Trophoblast cell (in vitro differentiated cells and primary cell): ENCODE measurements around the gene GBF1.
A peak's percentile ranks its signal among the peaks of the same experiment; 100 is the strongest.

ENCODE experiments used
- DNase-seq, 2 donors: peaks; one replicate each; pipeline ENCODE4 v3.0.0-alpha.2; 2016
- H2AFZ ChIP-seq: 2 replicates; pipeline ENCODE4 v1.6.1; 2013; ENCODE audit warnings: low read length, moderate library complexity, mild to moderate bottlenecking; ENCODE audit not compliant: insufficient read depth, poor library complexity
- H2AK5ac ChIP-seq: 2 replicates; pipeline ENCODE4 v1.6.1; 2013; ENCODE audit warnings: mild to moderate bottlenecking, low read length
- H2BK120ac ChIP-seq: 2 replicates; pipeline ENCODE4 v1.6.1; 2013; ENCODE audit warnings: low read length, mild to moderate bottlenecking, moderate library complexity; ENCODE audit not compliant: insufficient read depth, poor library complexity
- H2BK12ac ChIP-seq: 2 replicates; pipeline ENCODE4 v1.6.1; 2013; ENCODE audit warnings: mild to moderate bottlenecking, low read length, moderate library complexity
- H2BK5ac ChIP-seq: 2 replicates; pipeline ENCODE4 v1.6.1; 2013; ENCODE audit warnings: low read length, low read depth, moderate library complexity, mild to moderate bottlenecking; ENCODE audit not compliant: poor library complexity
- H3K14ac ChIP-seq: 2 replicates; pipeline ENCODE4 v1.6.1; 2013; ENCODE audit warnings: mild to moderate bottlenecking, low read length
- H3K18ac ChIP-seq: 2 replicates; pipeline ENCODE4 v1.6.1; 2013; ENCODE audit warnings: mild to moderate bottlenecking, low read length
- H3K23ac ChIP-seq: 2 replicates; pipeline ENCODE4 v1.6.1; 2013; ENCODE audit warnings: low read length
- H3K27ac ChIP-seq: 2 replicates; pipeline ENCODE4 v1.5.1; 2013; ENCODE audit warnings: low read depth, mild to moderate bottlenecking, inconsistent platforms, low read length, moderate library complexity
- H3K27me3 ChIP-seq: 2 replicates; pipeline ENCODE4 v1.6.1; 2013; ENCODE audit warnings: inconsistent platforms, mild to moderate bottlenecking, low read length, moderate library complexity; ENCODE audit not compliant: insufficient read depth
- H3K36me3 ChIP-seq, 2 experiments: 1 replicate in 1 of 2; 2 replicates in 1 of 2; pipeline ENCODE4 v1.6.1; 2013; ENCODE audit warnings: low read length in 2 of 2, mild to moderate bottlenecking in 2 of 2, moderate library complexity in 1 of 2; ENCODE audit not compliant: insufficient read depth in 2 of 2, control insufficient read depth in 1 of 2
- H3K4ac ChIP-seq: 2 replicates; pipeline ENCODE4 v1.6.1; 2013; ENCODE audit warnings: low read depth, mild to moderate bottlenecking, low read length, moderate library complexity
- H3K4me1 ChIP-seq, 2 experiments: 1 replicate in 1 of 2; 2 replicates in 1 of 2; pipeline ENCODE4 v1.6.1; 2013; ENCODE audit warnings: low read length in 2 of 2, mild to moderate bottlenecking in 2 of 2, moderate library complexity in 1 of 2; ENCODE audit not compliant: insufficient read depth in 2 of 2, control insufficient read depth in 1 of 2
- H3K4me2 ChIP-seq: 2 replicates; pipeline ENCODE4 v1.6.1; 2013; ENCODE audit warnings: inconsistent platforms, mild to moderate bottlenecking, low read length, moderate library complexity
- H3K4me3 ChIP-seq: 2 replicates; pipeline ENCODE4 v1.5.1; 2013; ENCODE audit warnings: mild to moderate bottlenecking, low read depth, low read length, inconsistent platforms
- H3K79me1 ChIP-seq: one replicate; pipeline ENCODE4 v1.6.1; 2013; ENCODE audit warnings: low read length
- H3K79me2 ChIP-seq: 2 replicates; pipeline ENCODE4 v1.6.1; 2013; ENCODE audit warnings: low read length, mild to moderate bottlenecking; ENCODE audit not compliant: control insufficient read depth, insufficient read depth, poor library complexity
- H3K9ac ChIP-seq: 2 replicates; pipeline ENCODE4 v1.6.1; 2013; ENCODE audit warnings: mild to moderate bottlenecking, low read length
- H3K9me3 ChIP-seq: 2 replicates; pipeline ENCODE4 v1.6.1; 2013; ENCODE audit warnings: low read depth, mild to moderate bottlenecking, control low read depth, inconsistent platforms, low read length; ENCODE audit not compliant: insufficient read depth
- H4K12ac ChIP-seq: 2 replicates; pipeline ENCODE4 v1.6.1; 2013; ENCODE audit warnings: low read depth, mild to moderate bottlenecking, low read length, moderate library complexity
- H4K8ac ChIP-seq: 2 replicates; pipeline ENCODE4 v1.6.1; 2013; ENCODE audit warnings: low read depth, mild to moderate bottlenecking, low read length, moderate library complexity
- H4K91ac ChIP-seq: one replicate; pipeline ENCODE4 v1.6.1; 2013; ENCODE audit warnings: low read depth, mild to moderate bottlenecking, low read length, moderate library complexity
- WGBS: extraction: QIAGEN DNeasy Blood & Tissue Kit; methylation state at CpG from one replicate; pipeline ENCODE4 v1.1.7; 2013; ENCODE audit warnings: missing lambda C conversion rate; ENCODE audit not compliant: insufficient read length, insufficient coverage; ENCODE audit errors: extremely low coverage; 5-methylcytosine and 5-hydroxymethylcytosine counted together

The GBF1 gene

GRCh38 chr10:102322914-102323313 lies 77.6 kb downstream of the GBF1 start:
- Histone ChIP-seq H2AFZ (no peak overlapping the region), H2BK5ac (no peak overlapping the region), H3K4me2 (no peak overlapping the region), H4K12ac (no peak overlapping the region), H3K4ac (no peak overlapping the region), H3K4me1 (peaks cover 0 to 2% of the 10 kb centered on the region in 2 experiments), H3K79me2 (no peaks in the 10 kb centered on the region), H3K9me3 (no peaks in the 10 kb centered on the region), H2BK12ac (no peak overlapping the region), H3K27me3 (no peaks in the 10 kb centered on the region), H3K18ac (no peak overlapping the region), H4K91ac (no peak overlapping the region), H3K23ac (no peak overlapping the region), H2BK120ac (no peak overlapping the region), H4K8ac (no peak overlapping the region), H3K36me3 (peaks cover 0 to 8% of the 10 kb centered on the region in 2 experiments), H3K27ac (no peak overlapping the region), H2AK5ac (no peak overlapping the region), H3K9ac (no peak overlapping the region), H3K4me3 (no peak overlapping the region), H3K14ac (no peak overlapping the region), H3K79me1 (no peaks in the 10 kb centered on the region)
- no peak for DNase-seq
- no CpG with 5 or more reads among the region's 2 CpGs for WGBS

- Histone ChIP-seq H3K4me1 (peaks cover 0 to 2% of the 10 kb centered on the region in 2 experiments), H4K12ac (no peak overlapping the region), H2BK120ac (no peak overlapping the region), H3K9me3 (no peaks in the 10 kb centered on the region), H3K23ac (no peak overlapping the region), H3K4ac (no peak overlapping the region), H3K79me2 (no peaks in the 10 kb centered on the region), H3K9ac (no peak overlapping the region), H3K14ac (no peak overlapping the region), H3K27me3 (no peaks in the 10 kb centered on the region), H2BK5ac (no peak overlapping the region), H2BK12ac (no peak overlapping the region), H3K4me2 (no peak overlapping the region), H3K36me3 (peaks cover 0 to 6% of the 10 kb centered on the region in 2 experiments), H2AK5ac (no peak overlapping the region), H3K4me3 (no peak overlapping the region), H4K91ac (no peak overlapping the region), H2AFZ (no peak overlapping the region), H3K79me1 (no peaks in the 10 kb centered on the region), H3K27ac (no peak overlapping the region), H3K18ac (no peak overlapping the region), H4K8ac (no peak overlapping the region)
- WGBS, result no CpG with 5 or more reads among the region's 3 CpGs
- DNase-seq, result peak in 1 of 2 donors; percentile 58
These were observed 78.7 kb downstream of the GBF1 start for GRCh38 chr10:102324061-102324460.

- no peaks in the 10 kb centered on the region for H3K9me3 ChIP-seq
- H3K23ac ChIP-seq, result no peak overlapping the region
- no peak overlapping the region for H3K9ac ChIP-seq
- no peaks in the 10 kb centered on the region for H3K27me3 ChIP-seq
- no peak overlapping the region for H3K4me3 ChIP-seq
- no peak overlapping the region for H2BK120ac ChIP-seq
- no peak overlapping the region for H3K14ac ChIP-seq
- peaks cover 0 to 2% of the 10 kb centered on the region in 2 experiments for H3K4me1 ChIP-seq
- peak in 1 of 2 donors; percentile 30 for DNase-seq
- no peak overlapping the region for H2AFZ ChIP-seq
- no peak overlapping the region for H3K4ac ChIP-seq
- H4K8ac ChIP-seq, result no peak overlapping the region
- no peak overlapping the region for H4K12ac ChIP-seq
- H2BK5ac ChIP-seq, result no peak overlapping the region
- WGBS, result no CpG with 5 or more reads among the region's 4 CpGs
- H2BK12ac ChIP-seq, result no peak overlapping the region
- H2AK5ac ChIP-seq, result no peak overlapping the region
- no peak overlapping the region for H3K27ac ChIP-seq
- H3K4me2 ChIP-seq, result no peak overlapping the region
- no peak overlapping the region for H3K18ac ChIP-seq
- H3K36me3 ChIP-seq, result peaks cover 0 to 6% of the 10 kb centered on the region in 2 experiments
- no peaks in the 10 kb centered on the region for H3K79me1 ChIP-seq
- no peak overlapping the region for H4K91ac ChIP-seq
- no peaks in the 10 kb centered on the region for H3K79me2 ChIP-seq
These were observed 80.7 kb downstream of the GBF1 start for GRCh38 chr10:102326031-102326430.

- H3K9ac ChIP-seq, result no peak overlapping the region
- no peak overlapping the region for H2AK5ac ChIP-seq
- H4K12ac ChIP-seq, result no peak overlapping the region
- H3K4ac ChIP-seq, result no peak overlapping the region
- no peaks in the 10 kb centered on the region for H3K27me3 ChIP-seq
- H4K8ac ChIP-seq, result no peak overlapping the region
- no peaks in the 10 kb centered on the region for H3K9me3 ChIP-seq
- whole genome bisulfite sequencing, result no CpG with 5 or more reads among the region's 5 CpGs
- no peaks in the 10 kb centered on the region for H3K79me2 ChIP-seq
- no peak overlapping the region for H2BK5ac ChIP-seq
- H3K79me1 ChIP-seq, result no peaks in the 10 kb centered on the region
- no peak overlapping the region for H2BK12ac ChIP-seq
- no peak overlapping the region for H2BK120ac ChIP-seq
- no peak overlapping the region for H3K4me3 ChIP-seq
- H3K27ac ChIP-seq, result no peak overlapping the region
- H3K4me1 ChIP-seq, result peaks cover 0 to 2% of the 10 kb centered on the region in 2 experiments
- no peak overlapping the region for H3K23ac ChIP-seq
- H3K18ac ChIP-seq, result peak overlapping the region; percentile 45
- DNase-seq, result no peak
- no peak overlapping the region for H3K4me2 ChIP-seq
- H3K36me3 ChIP-seq, result no peaks in the 10 kb centered on the region
- no peak overlapping the region for H3K14ac ChIP-seq
- H4K91ac ChIP-seq, result no peak overlapping the region
- H2AFZ ChIP-seq, result no peak overlapping the region
These were observed 81.7 kb downstream of the GBF1 start for GRCh38 chr10:102327002-102327401.
